HG02623 (cell line): ENCODE measurements around the gene AIFM1.
"Not testable (repeated sequence)": the region's sequence is repeated elsewhere in the genome, so short reads cannot be mapped to it uniquely, and the experiment has no call there.

ENCODE experiments used
- ATAC-seq: cut with Tn5 transposase; IDR thresholded peaks from one replicate; pipeline ENCODE4 v1.9.1; 2021; ENCODE audit warnings: moderate library complexity; ENCODE audit not compliant: unreplicated experiment

AIFM1 gene

GRCh38 chrX:130120746-130121504, 44.7 kb downstream of the AIFM1 start:
- ATAC-seq, result peak; percentile 63

GRCh38 chrX:130120321-130120731, 45.3 kb downstream of the AIFM1 start:
- peak; percentile 21 for ATAC-seq

- no peak for ATAC-seq
These were observed 46.2 kb downstream of the AIFM1 start for GRCh38 chrX:130119312-130119898.

GRCh38 chrX:130118441-130119311, 47.0 kb downstream of the AIFM1 start:
- no peak for ATAC-seq

- ATAC-seq, result no peak
These were observed 48.5 kb downstream of the AIFM1 start for GRCh38 chrX:130117166-130117565.

GRCh38 chrX:130115119-130115885, 50.3 kb downstream of the AIFM1 start:
- not testable (repeated sequence) for ATAC-seq

GRCh38 chrX:130114141-130114588, 51.5 kb downstream of the AIFM1 start:
- no peak for ATAC-seq

- ATAC-seq, result no peak
These were observed 54.2 kb downstream of the AIFM1 start for GRCh38 chrX:130111220-130112154.

- ATAC-seq, result no peak
These were observed 55.0 kb downstream of the AIFM1 start, which contains the start of gene ELF4 for GRCh38 chrX:130110379-130111219. Gene ELF4 (minus strand): TSS chrX:130110497. CDS start chrX:130081330, 29,167 bp downstream.

- no peak for ATAC-seq
These were observed 55.9 kb downstream of the AIFM1 start for GRCh38 chrX:130109429-130110378.

GRCh38 chrX:130108647-130109428, 56.8 kb downstream of the AIFM1 start:
- ATAC-seq, result peak; percentile 52

- no peak for ATAC-seq
These were observed 59.6 kb downstream of the AIFM1 start for GRCh38 chrX:130106071-130106470.

- ATAC-seq, result no peak
These were observed 60.4 kb downstream of the AIFM1 start for GRCh38 chrX:130105244-130105643.

- no peak for ATAC-seq
These were observed 62.0 kb downstream of the AIFM1 start for GRCh38 chrX:130103605-130104004.

- ATAC-seq, result no peak
These were observed 65.5 kb downstream of the AIFM1 start for GRCh38 chrX:130100180-130100579.

- ATAC-seq, result no peak
These were observed 67.5 kb downstream of the AIFM1 start for GRCh38 chrX:130098210-130098552.
